Sigmoid colon (tissue), 7 donors: ENCODE data around the gene TMEM25. TPM values are rescaled to one million over a fixed set of nuclear protein-coding genes. Genes with fewer than 3 reads are reported as not detected.

Experiments
- DNase-seq: peaks from one replicate; pipeline ENCODE4 v3.0.0-alpha.2; 2019
- H3K27ac ChIP-seq, 4 donors: fragments of 200-600 bp; sonication (generic); one replicate each; pipeline ENCODE4 v1.5.1; 2016 to 2019; ENCODE audit warnings: mild to moderate bottlenecking in 1 of 4
- H3K27me3 ChIP-seq, 3 donors: fragments of 200-600 bp; sonication (generic); one replicate each; pipeline ENCODE4 v1.5.1; 2019; ENCODE audit warnings: mild to moderate bottlenecking in 1 of 3
- H3K36me3 ChIP-seq, 4 donors: fragments of 200-600 bp; sonication (generic); one replicate each; pipeline ENCODE4 v1.5.1; 2016 to 2019
- H3K4me1 ChIP-seq, 4 donors: fragments of 200-600 bp; sonication (generic); one replicate each; pipeline ENCODE4 v1.5.1; 2017 to 2019
- H3K4me3 ChIP-seq, 4 donors: fragments of 200-600 bp; sonication (generic); one replicate each; pipeline ENCODE4 v1.5.1; 2017 to 2019; ENCODE audit warnings: mild to moderate bottlenecking in 2 of 4, moderate library complexity in 1 of 4
- H3K9me3 ChIP-seq, 4 donors: fragments of 200-600 bp in 3 of 4; sonication (generic) in 3 of 4; one replicate each; pipeline versions ENCODE4 v1.5.1 to v1.6.1; 2013 to 2019
- CTCF ChIP-seq, 4 experiments: fragments of 450-650 bp in 3 of 4; fragments of 200-600 bp in 1 of 4; IDR thresholded peaks; one replicate each; pipeline ENCODE4 v1.5.1; 2016 to 2019; ENCODE audit warnings: antibody characterized with exemption in 4 of 4, mild to moderate bottlenecking in 3 of 4, moderate library complexity in 2 of 4
- EP300 ChIP-seq, 4 donors: sonication (generic); formaldehyde crosslinking; IDR thresholded peaks; one replicate each; pipeline ENCODE4 v1.6.1; 2017; ENCODE audit warnings: antibody characterized with exemption in 4 of 4
- POLR2A ChIP-seq, 2 donors: fragments of 450-650 bp; IDR thresholded peaks; one replicate each; pipeline ENCODE4 v1.6.1; 2016; ENCODE audit warnings: antibody characterized with exemption in 2 of 2, mild to moderate bottlenecking in 2 of 2, moderate library complexity in 2 of 2
- POLR2AphosphoS5 ChIP-seq, 4 donors: sonication (generic); formaldehyde crosslinking; IDR thresholded peaks; one replicate each; pipeline ENCODE4 v1.6.1; 2017; ENCODE audit warnings: antibody characterized with exemption in 4 of 4
- WGBS, 2 donors: extraction: QIAGEN DNeasy Blood & Tissue Kit; methylation state at CpG; one replicate each; pipeline ENCODE4 v1.1.7; 2013; 5-methylcytosine and 5-hydroxymethylcytosine counted together
- intact Hi-C: fragments of 100-400 bp; cut with DNase I; formaldehyde crosslinking; loops from one replicate; pipeline ENCODE4 v1.15.1; 2023
- polyA plus RNA-seq, 3 donors: library from polyadenylated mRNA; stranded (reverse); fragments of 200-250 nt; gene quantifications; one replicate each; pipeline ENCODE4 v1.2.3, GENCODE V29; 2013
- total RNA-seq, 4 donors: library from RNA; depleted of rRNA; stranded (reverse); fragments of >200 nt; gene quantifications; one replicate each; pipeline ENCODE4 v1.1.0, GENCODE V29; 2016
- donor health status: healthy with polysubstance abuse.
- donor health status: Bipolar disorder and iron deficiency.
- donor health status: healthy.

The TMEM25 gene
- total and polyA plus RNA-seq, 7 donors, result 2.5 to 35.2 (median 20.9) TPM

GRCh38 chr11:118537409-118537980 is 6.5 kb downstream of the TMEM25 start:
- WGBS, 2 donors, result 74 to 79% methylated on average over 6 of the region's 6 CpGs
- Histone ChIP-seq H3K27ac (no peak overlapping the region), H3K4me3 (no peak overlapping the region), H3K36me3 (peaks cover 0 to 24% (median 0%) of the 10 kb centered on the region in 4 donors), H3K27me3 (no peaks in the 10 kb centered on the region), H3K9me3 (no peaks in the 10 kb centered on the region), H3K4me1 (peaks cover 0 to 4% (median 0%) of the 10 kb centered on the region in 4 donors)
- TF ChIP-seq POLR2A (IDR thresholded peaks at IDR 0.05) (no peak), EP300 (IDR thresholded peaks at IDR 0.05) (no peak), POLR2AphosphoS5 (IDR thresholded peaks at IDR 0.05) (no peak), CTCF (IDR thresholded peaks at IDR 0.05) (no peak)
- no peak for DNase-seq
- intact Hi-C loops, result no loop called here

GRCh38 chr11:118544010-118544646 is 13.1 kb downstream of the TMEM25 start:
- WGBS, 2 donors, result 90 to 94% methylated on average over 8 of the region's 8 CpGs
- Histone ChIP-seq H3K4me3 (no peak overlapping the region), H3K4me1 (no peaks in the 10 kb centered on the region), H3K27ac (no peak overlapping the region), H3K27me3 (no peaks in the 10 kb centered on the region), H3K9me3 (no peaks in the 10 kb centered on the region), H3K36me3 (peaks cover 0 to 42% (median 2%) of the 10 kb centered on the region in 4 donors)
- no peak for DNase-seq
- intact Hi-C loops, result no loop called here
- no peak for TF ChIP-seq POLR2A (IDR thresholded peaks at IDR 0.05)
- no peak for TF ChIP-seq CTCF (IDR thresholded peaks at IDR 0.05)
- no peak for TF ChIP-seq EP300 (IDR thresholded peaks at IDR 0.05)
- TF ChIP-seq POLR2AphosphoS5 (IDR thresholded peaks at IDR 0.05), result no peak

GRCh38 chr11:118544647-118545010 is 13.6 kb downstream of the TMEM25 start:
- intact Hi-C loops, result no loop called here
- H3K27ac ChIP-seq, result no peak overlapping the region
- no peaks in the 10 kb centered on the region for H3K4me1 ChIP-seq
- no peak overlapping the region for H3K4me3 ChIP-seq
- H3K36me3 ChIP-seq, result peaks cover 0 to 42% (median 2%) of the 10 kb centered on the region in 4 donors
- WGBS, 2 donors, result 87 to 93% methylated on average over 3 of the region's 3 CpGs
- H3K9me3 ChIP-seq, result no peaks in the 10 kb centered on the region
- no peak for DNase-seq
- TF ChIP-seq EP300 (IDR thresholded peaks at IDR 0.05) (no peak), POLR2AphosphoS5 (IDR thresholded peaks at IDR 0.05) (no peak), POLR2A (IDR thresholded peaks at IDR 0.05) (no peak), CTCF (IDR thresholded peaks at IDR 0.05) (no peak)
- no peaks in the 10 kb centered on the region for H3K27me3 ChIP-seq

GRCh38 chr11:118545533-118545932 is 14.5 kb downstream of the TMEM25 start:
- Histone ChIP-seq H3K4me3 (no peak overlapping the region), H3K9me3 (no peaks in the 10 kb centered on the region), H3K27me3 (no peaks in the 10 kb centered on the region), H3K4me1 (no peaks in the 10 kb centered on the region), H3K36me3 (peaks cover 0 to 49% (median 2%) of the 10 kb centered on the region in 4 donors), H3K27ac (no peak overlapping the region)
- 79 to 93% methylated on average over 5 of the region's 5 CpGs for WGBS, 2 donors
- intact Hi-C loops, result no loop called here
- TF ChIP-seq POLR2A (IDR thresholded peaks at IDR 0.05), result no peak
- no peak for TF ChIP-seq POLR2AphosphoS5 (IDR thresholded peaks at IDR 0.05)
- TF ChIP-seq EP300 (IDR thresholded peaks at IDR 0.05), result no peak
- no peak for TF ChIP-seq CTCF (IDR thresholded peaks at IDR 0.05)
- no peak for DNase-seq
